Measurements from ENCODE around the gene CEP85.

DNA sequence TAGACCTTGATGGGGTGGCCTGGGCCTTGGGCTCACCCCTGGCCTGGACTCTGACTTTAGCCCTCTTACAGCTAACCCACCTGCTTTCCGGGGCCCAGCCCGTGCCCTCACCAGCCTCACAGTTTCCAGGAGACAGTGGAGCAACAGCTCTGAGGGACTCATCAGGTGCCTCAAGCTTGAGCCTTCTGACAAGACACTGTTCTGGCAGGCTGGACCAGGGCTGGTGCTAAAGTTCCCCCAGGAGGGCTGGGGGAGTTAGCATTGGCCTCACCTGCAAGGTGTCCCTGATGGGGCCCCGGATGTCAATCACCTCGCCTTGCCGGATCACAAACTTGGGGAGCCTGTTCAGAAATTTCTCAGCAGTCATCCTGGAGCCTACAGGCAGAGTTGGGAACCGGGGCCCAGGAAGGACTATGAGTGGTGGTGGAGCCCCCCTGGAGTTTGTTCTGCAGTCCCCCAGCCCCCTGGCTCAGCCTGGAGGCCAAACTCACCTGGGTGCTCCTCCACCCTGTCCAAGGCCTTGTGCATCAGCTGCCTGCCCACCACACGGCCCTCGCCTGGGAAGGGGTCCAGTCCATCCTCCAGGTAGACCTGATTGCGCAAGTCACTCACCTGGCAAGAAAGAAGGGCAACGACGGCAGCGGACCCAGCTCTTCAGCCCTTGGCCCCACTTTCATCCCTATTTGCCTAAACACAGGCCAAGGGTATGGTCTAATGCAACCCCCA is 50.0 kb downstream of the CEP85 start:
- TF ChIP-seq CTCF (IDR thresholded peaks at IDR 0.05) (no peak), POLR2A (IDR thresholded peaks at IDR 0.05) (no peak)
